ENCODE results near the gene SERINC1.

SERINC1 gene

GRCh38 chr6:122399055-122399347 lies 72.6 kb downstream of the SERINC1 start:
- Histone ChIP-seq H3K4me1 (ENCODE audit: control insufficient read depth, insufficient read depth, low read length, unreplicated experiment) (peaks cover 17% of the 10 kb centered on the region), H2AFZ (ENCODE audit: low read length, unreplicated experiment) (peak overlapping the region; percentile 70), H3K27me3 (ENCODE audit: insufficient read depth, low read length) (no peaks in the 10 kb centered on the region), H3K79me2 (ENCODE audit: control insufficient read depth, insufficient read depth, low read length, unreplicated experiment) (peaks cover 39% of the 10 kb centered on the region), H3K27ac (ENCODE audit: low read depth, low read length) (peak overlapping the region; percentile 71), H3K36me3 (ENCODE audit: insufficient read depth, low read length) (no peaks in the 10 kb centered on the region), H3K4me3 (ENCODE audit: low read depth, low read length) (peak overlapping the region; percentile 63)

GRCh38 chr6:122394016-122394415 lies 77.6 kb downstream of the SERINC1 start:
- no peaks in the 10 kb centered on the region for H3K36me3 ChIP-seq (ENCODE audit: insufficient read depth, low read length)
- no peak overlapping the region for H3K27ac ChIP-seq (ENCODE audit: low read depth, low read length)
- no peak overlapping the region for H3K4me3 ChIP-seq (ENCODE audit: low read depth, low read length)
- no peaks in the 10 kb centered on the region for H3K27me3 ChIP-seq (ENCODE audit: insufficient read depth, low read length)
- H3K4me1 ChIP-seq (ENCODE audit: control insufficient read depth, insufficient read depth, low read length, unreplicated experiment): peaks cover 5% of the 10 kb centered on the region
- H3K79me2 ChIP-seq (ENCODE audit: control insufficient read depth, insufficient read depth, low read length, unreplicated experiment): no peaks in the 10 kb centered on the region
- H2AFZ ChIP-seq (ENCODE audit: low read length, unreplicated experiment): no peak overlapping the region

GRCh38 chr6:122393351-122393896 lies 78.2 kb downstream of the SERINC1 start:
- no peak overlapping the region for H3K27ac ChIP-seq (ENCODE audit: low read depth, low read length)
- H2AFZ ChIP-seq (ENCODE audit: low read length, unreplicated experiment): no peak overlapping the region
- no peaks in the 10 kb centered on the region for H3K79me2 ChIP-seq (ENCODE audit: control insufficient read depth, insufficient read depth, low read length, unreplicated experiment)
- H3K36me3 ChIP-seq (ENCODE audit: insufficient read depth, low read length): no peaks in the 10 kb centered on the region
- no peaks in the 10 kb centered on the region for H3K27me3 ChIP-seq (ENCODE audit: insufficient read depth, low read length)
- H3K4me1 ChIP-seq (ENCODE audit: control insufficient read depth, insufficient read depth, low read length, unreplicated experiment): no peaks in the 10 kb centered on the region
- H3K4me3 ChIP-seq (ENCODE audit: low read depth, low read length): no peak overlapping the region
